ENCODE measurements around the gene TCF3. TPM values are rescaled to one million over a fixed set of nuclear protein-coding genes. Genes with fewer than 3 reads are reported as not detected.
"Not testable (repeated sequence)": the region's sequence is repeated elsewhere in the genome, so short reads cannot be mapped to it uniquely, and the experiment has no call there.

Gene TCF3
- total RNA-seq (73.5 TPM), polyA plus RNA-seq (ENCODE audit: insufficient read depth in 1 of 8, insufficient read length in 8 of 8, low replicate concordance in 1 of 8) (100 to 1,000 TPM; 111 to 153 (median 127) TPM)
- long read RNA-seq, donor 1, transcript TCF3-210 (9 exons, 986 nt): major isoform, 7 of 18 reads
- long read RNA-seq, donor 1, partial matches to known transcripts: 11 of 18 reads
- long read RNA-seq, donor 1, other reads (novel, unspliced or antisense): 0 of 18 reads
- long read RNA-seq, donor 2, partial matches to known transcripts: 0 of 1 reads
- long read RNA-seq, donor 2, other reads (novel, unspliced or antisense): 0 of 1 reads
- long read RNA-seq, donor 3, full-length matches to known transcripts: 12 of 27 reads
- long read RNA-seq, donor 3, partial matches to known transcripts: 15 of 27 reads
- long read RNA-seq, donor 3, other reads (novel, unspliced or antisense): 0 of 27 reads
- long read RNA-seq, donor 4, partial matches to known transcripts: 20 of 27 reads
- long read RNA-seq, donor 4, other reads (novel, unspliced or antisense): 0 of 27 reads
- long read RNA-seq, donor 5, full-length matches to known transcripts: 15 of 44 reads
- long read RNA-seq, donor 5, partial matches to known transcripts: 29 of 44 reads
- long read RNA-seq, donor 5, other reads (novel, unspliced or antisense): 0 of 44 reads
- long read RNA-seq, donor 6, full-length matches to known transcripts: 21 of 21 reads
- long read RNA-seq, donor 6, partial matches to known transcripts: 0 of 21 reads
- long read RNA-seq, donor 6, other reads (novel, unspliced or antisense): 0 of 21 reads
- long read RNA-seq, donor 7, full-length matches to known transcripts: 5 of 18 reads
- long read RNA-seq, donor 7, partial matches to known transcripts: 13 of 18 reads
- long read RNA-seq, donor 7, other reads (novel, unspliced or antisense): 0 of 18 reads
- long read RNA-seq, donor 8, partial matches to known transcripts: 6 of 8 reads
- long read RNA-seq, donor 8, other reads (novel, unspliced or antisense): 0 of 8 reads
- long read RNA-seq, donor 9, partial matches to known transcripts: 19 of 24 reads
- long read RNA-seq, donor 9, other reads (novel, unspliced or antisense): 0 of 24 reads
- long read RNA-seq, donor 10, full-length matches to known transcripts: 12 of 39 reads
- long read RNA-seq, donor 10, partial matches to known transcripts: 27 of 39 reads
- long read RNA-seq, donor 10, other reads (novel, unspliced or antisense): 0 of 39 reads
- long read RNA-seq, donor 11, full-length matches to known transcripts: 9 of 9 reads
- long read RNA-seq, donor 11, partial matches to known transcripts: 0 of 9 reads
- long read RNA-seq, donor 11, other reads (novel, unspliced or antisense): 0 of 9 reads

DNA sequence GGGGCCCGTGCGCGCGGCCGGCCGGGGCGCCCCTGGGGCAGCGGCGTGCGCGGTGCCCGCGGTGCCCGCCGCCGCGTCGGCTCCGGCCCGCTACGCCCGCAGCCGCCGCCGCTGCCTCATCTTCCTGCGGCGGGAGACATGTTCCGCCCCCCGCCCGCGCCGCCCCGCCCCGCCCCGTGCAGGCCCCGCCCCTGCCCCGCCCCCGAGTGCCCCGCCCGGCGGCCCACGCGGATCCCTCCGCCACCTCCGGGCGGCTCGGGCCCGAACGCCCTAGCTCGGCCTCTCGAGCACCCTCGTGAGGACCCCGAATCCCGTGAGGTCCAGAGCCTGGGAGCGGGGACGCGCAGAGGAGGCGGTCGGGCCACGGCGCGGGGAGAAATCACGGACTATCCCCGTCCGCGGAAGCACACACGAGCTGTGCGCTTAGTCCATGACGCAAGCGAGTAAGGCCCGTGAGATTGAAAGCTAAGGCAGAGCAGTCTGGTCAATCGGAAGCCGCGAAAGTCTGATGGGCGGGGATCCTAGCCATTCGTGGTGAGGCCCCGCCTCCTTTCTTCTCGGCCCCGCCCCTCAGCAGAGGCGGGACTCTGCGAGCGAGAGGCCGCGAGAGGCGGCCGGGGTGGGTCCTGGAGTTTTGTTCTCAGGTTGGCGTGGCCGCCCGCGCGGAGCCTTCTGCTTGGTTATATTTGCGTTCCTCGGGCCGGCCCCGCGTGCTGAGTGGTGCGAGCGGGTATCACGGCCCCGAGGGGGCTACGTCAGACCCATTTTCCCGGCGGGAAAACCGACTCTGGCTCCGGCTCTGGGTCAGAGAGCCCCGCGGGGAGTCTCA is at the start of gene TCF3:
TSS of gene TCF3 (minus strand) at position 145 of the 829 bp plus-strand sequence. CDS start 2,367 bp downstream, outside the sequence.
- WGBS (ENCODE audit: insufficient coverage): under 1% methylated on average over 91 of the region's 107 CpGs

DNA sequence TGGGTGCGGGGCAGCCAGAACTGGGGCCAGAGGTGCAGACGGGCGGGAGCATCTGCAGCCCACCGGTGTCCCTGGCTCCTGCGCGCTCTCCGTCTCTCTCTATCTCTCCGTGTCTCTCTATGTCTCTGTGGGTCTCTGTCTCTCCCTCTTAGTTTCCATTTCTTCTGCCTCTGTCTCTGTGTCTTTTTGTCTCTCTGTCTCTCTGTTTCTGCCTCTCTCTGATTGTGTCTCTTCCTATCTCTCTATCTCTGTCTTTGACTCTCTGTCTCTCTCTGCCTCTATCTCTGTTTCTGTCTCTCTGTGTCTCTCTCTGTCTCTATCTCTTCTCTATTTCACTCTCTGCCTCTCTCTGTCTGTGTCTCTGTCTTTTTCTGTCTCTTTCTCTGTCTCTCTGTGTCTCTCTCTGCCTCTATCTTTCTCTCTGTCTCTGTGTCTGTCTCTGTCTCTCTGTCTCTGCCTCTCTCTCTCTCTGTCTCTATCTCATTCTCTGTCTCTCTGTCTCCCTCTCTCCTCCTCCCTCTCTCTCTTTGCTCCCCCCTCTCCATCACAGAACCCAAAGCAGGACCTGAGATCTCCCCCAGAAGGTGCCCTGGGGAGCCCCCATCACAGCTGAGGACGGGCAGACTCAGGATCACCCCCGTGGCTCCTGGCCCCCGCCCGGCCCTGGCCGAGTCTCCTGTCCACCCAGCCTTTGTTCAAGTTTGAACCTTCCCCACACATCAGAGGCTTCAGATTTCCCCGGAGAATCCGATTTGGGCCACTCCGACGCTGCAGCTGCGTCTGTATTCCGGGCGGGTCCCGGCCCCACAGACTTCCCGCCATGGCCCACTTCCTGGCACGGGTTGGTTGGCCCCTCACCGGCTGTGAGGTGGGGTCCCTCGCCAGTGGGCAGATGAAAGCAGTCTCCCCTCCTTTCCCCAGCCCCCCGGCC is 48.6 kb upstream of the TCF3 start:
- peaks cover 40% of the 10 kb centered on the region for H3K27me3 ChIP-seq (ENCODE audit: control insufficient read depth, insufficient read depth, low read length)

More for the DNA sequence above, at the start of gene TCF3:
- DNase-seq: peak; percentile 100
- Histone ChIP-seq H3K27me3 (ENCODE audit: control insufficient read depth, insufficient read depth, low read length) (no peaks in the 10 kb centered on the region), H3K4me1 (ENCODE audit: control insufficient read depth, insufficient read depth, low read length) (peaks cover 30% of the 10 kb centered on the region), H3K27ac (ENCODE audit: low read length) (peak within 1 kb of the TSS; percentile 98), H3K4me3 (ENCODE audit: low read length) (peak within 1 kb of the TSS; percentile 78), H3K9me3 (replicated peaks; ENCODE audit: control insufficient read depth, low read depth, low read length) (no peaks in the 10 kb centered on the region), H3K36me3 (ENCODE audit: control insufficient read depth, insufficient read depth, low read length) (peaks cover 25% of the 10 kb centered on the region)

DNA sequence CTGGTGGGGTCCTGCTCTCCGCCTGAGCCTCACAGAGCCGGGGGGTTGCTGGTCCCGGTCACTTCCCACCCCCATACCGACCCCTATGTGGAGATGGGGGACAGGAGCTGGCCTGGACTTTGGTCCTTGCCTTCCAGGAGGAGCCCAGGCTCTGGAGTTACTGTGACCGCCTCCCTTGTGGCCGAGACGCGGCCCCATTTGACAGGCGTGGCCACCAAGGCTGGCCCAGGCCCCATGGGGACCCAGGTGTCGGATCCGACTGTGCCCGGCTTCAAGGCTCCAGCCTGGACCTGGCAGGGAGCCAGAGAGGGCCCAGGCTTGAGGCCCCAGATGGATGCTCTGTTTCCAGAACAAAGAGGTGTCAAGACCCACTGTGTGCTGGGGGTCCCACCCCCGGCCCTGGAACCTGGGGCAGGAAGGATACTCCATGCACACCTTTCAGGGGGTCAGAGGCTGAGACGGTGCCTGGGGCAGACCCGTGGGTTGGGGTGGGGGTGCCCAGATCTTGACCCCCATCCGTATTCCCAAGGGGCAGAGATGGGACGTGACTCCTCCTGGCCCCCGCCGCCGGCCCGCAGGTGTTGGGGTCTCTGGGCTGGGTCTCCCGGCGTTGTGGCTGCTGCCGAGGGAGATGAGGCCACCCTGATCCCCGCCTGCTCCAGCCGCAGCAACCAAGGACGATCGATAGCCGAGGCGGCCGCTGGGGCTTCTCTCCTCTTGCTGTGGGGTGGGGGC is 47.8 kb upstream of the TCF3 start:
- peaks cover 4% of the 10 kb centered on the region for H3K9me3 ChIP-seq (replicated peaks; ENCODE audit: control insufficient read depth, low read depth, low read length)
- DNase-seq: no peak
- no peak overlapping the region for H3K4me3 ChIP-seq (ENCODE audit: low read length)
- WGBS (ENCODE audit: insufficient coverage): 42% methylated on average over 18 of the region's 31 CpGs
- no peaks in the 10 kb centered on the region for H3K4me1 ChIP-seq (ENCODE audit: control insufficient read depth, insufficient read depth, low read length)
- H3K36me3 ChIP-seq (ENCODE audit: control insufficient read depth, insufficient read depth, low read length): no peaks in the 10 kb centered on the region
- no peak overlapping the region for H3K27ac ChIP-seq (ENCODE audit: low read length)
- H3K27me3 ChIP-seq (ENCODE audit: control insufficient read depth, insufficient read depth, low read length): peaks cover 40% of the 10 kb centered on the region

More for the DNA sequence above, 48.6 kb upstream of the TCF3 start:
- H3K9me3 ChIP-seq (replicated peaks; ENCODE audit: control insufficient read depth, low read depth, low read length): no peaks in the 10 kb centered on the region
- DNase-seq: no peak
- H3K36me3 ChIP-seq (ENCODE audit: control insufficient read depth, insufficient read depth, low read length): no peaks in the 10 kb centered on the region
- WGBS (ENCODE audit: insufficient coverage): 24% methylated on average over 15 of the region's 26 CpGs
- H3K4me3 ChIP-seq (ENCODE audit: low read length): no peak overlapping the region
- no peaks in the 10 kb centered on the region for H3K4me1 ChIP-seq (ENCODE audit: control insufficient read depth, insufficient read depth, low read length)
- H3K27ac ChIP-seq (ENCODE audit: low read length): no peak overlapping the region

DNA sequence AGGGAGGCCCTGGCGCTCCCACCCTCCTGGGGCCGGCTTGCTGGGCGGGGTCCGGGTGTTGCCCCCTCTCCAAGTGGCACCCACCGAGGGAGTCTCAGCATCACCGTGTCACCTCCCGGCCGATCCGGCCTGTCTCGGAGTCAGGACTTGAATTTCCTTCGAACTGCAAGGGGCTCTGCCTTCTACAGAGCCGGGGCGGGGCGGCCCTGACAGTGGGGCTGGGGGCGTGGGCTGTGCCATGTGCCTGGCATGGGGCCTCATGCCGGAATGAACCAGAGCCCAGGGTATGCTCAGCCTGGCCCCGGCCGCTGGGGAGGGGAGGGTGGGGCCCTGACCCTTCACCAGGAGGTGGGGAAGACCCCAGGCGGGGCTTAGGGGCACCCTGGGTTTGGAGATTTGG is 47.0 kb upstream of the TCF3 start:
- 84% methylated on average over 17 of the region's 19 CpGs for WGBS (ENCODE audit: insufficient coverage)
- Histone ChIP-seq H3K4me3 (ENCODE audit: low read length) (no peak overlapping the region), H3K4me1 (ENCODE audit: control insufficient read depth, insufficient read depth, low read length) (no peaks in the 10 kb centered on the region), H3K27me3 (ENCODE audit: control insufficient read depth, insufficient read depth, low read length) (peaks cover 42% of the 10 kb centered on the region), H3K36me3 (ENCODE audit: control insufficient read depth, insufficient read depth, low read length) (no peaks in the 10 kb centered on the region), H3K27ac (ENCODE audit: low read length) (no peak overlapping the region), H3K9me3 (replicated peaks; ENCODE audit: control insufficient read depth, low read depth, low read length) (peaks cover 5% of the 10 kb centered on the region)
- DNase-seq: no peak

DNA sequence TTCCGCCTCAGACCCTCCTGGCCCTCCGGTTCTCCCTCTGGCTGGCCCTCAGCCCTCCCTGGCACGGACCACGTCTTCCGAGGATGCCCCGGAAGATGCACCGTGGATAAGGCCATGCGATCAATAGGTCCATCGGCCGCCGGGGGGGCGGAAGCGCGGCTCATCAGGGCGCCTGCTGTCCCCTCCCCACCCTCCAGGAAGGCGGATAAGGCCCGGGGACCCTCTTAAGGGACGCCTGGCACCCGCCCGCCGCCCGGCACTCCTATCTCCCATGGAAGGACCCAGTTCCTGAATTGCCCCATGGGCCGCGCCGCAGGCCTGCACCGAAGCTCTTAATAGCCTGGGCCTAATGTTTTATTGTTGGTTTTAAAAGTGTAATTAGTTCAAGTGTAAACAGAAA is 46.2 kb upstream of the TCF3 start:
- no peak for DNase-seq
- Histone ChIP-seq H3K27me3 (ENCODE audit: control insufficient read depth, insufficient read depth, low read length) (peaks cover 46% of the 10 kb centered on the region), H3K4me3 (ENCODE audit: low read length) (no peak overlapping the region), H3K27ac (ENCODE audit: low read length) (no peak overlapping the region), H3K9me3 (replicated peaks; ENCODE audit: control insufficient read depth, low read depth, low read length) (peaks cover 5% of the 10 kb centered on the region), H3K36me3 (ENCODE audit: control insufficient read depth, insufficient read depth, low read length) (no peaks in the 10 kb centered on the region), H3K4me1 (ENCODE audit: control insufficient read depth, insufficient read depth, low read length) (no peaks in the 10 kb centered on the region)
- 80% methylated on average over 24 of the region's 26 CpGs for WGBS (ENCODE audit: insufficient coverage)

DNA sequence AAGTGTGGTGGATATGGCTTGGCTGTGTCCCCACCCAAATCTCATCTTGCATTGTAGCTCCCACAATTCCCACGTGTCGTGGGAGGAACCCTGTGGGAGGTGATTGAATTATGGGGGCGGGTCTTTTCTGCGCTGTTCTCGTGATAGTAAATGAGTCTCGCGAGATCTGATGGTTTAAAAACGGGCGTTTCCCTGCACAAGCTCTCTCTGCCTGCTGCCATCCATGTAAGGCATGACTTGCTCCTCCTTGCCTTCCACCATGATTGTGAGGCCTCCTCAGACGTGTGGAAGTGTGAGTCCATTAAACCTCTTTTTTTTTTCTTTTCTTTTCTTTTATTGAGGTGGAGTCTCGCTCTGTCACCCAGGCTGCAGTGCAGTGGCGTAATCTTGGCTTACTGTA is 43.1 kb upstream of the TCF3 start:
- H3K27ac ChIP-seq (ENCODE audit: low read length); H3K4me3 ChIP-seq (ENCODE audit: low read length); H3K9me3 ChIP-seq (replicated peaks; ENCODE audit: control insufficient read depth, low read depth, low read length); DNase-seq; H3K36me3 ChIP-seq (ENCODE audit: control insufficient read depth, insufficient read depth, low read length): not testable (repeated sequence)
- Histone ChIP-seq H3K4me1 (ENCODE audit: control insufficient read depth, insufficient read depth, low read length) (peaks cover 13% of the 10 kb centered on the region), H3K27me3 (ENCODE audit: control insufficient read depth, insufficient read depth, low read length) (peaks cover 57% of the 10 kb centered on the region)
- 95% methylated on average over 9 of the region's 12 CpGs for WGBS (ENCODE audit: insufficient coverage)

DNA sequence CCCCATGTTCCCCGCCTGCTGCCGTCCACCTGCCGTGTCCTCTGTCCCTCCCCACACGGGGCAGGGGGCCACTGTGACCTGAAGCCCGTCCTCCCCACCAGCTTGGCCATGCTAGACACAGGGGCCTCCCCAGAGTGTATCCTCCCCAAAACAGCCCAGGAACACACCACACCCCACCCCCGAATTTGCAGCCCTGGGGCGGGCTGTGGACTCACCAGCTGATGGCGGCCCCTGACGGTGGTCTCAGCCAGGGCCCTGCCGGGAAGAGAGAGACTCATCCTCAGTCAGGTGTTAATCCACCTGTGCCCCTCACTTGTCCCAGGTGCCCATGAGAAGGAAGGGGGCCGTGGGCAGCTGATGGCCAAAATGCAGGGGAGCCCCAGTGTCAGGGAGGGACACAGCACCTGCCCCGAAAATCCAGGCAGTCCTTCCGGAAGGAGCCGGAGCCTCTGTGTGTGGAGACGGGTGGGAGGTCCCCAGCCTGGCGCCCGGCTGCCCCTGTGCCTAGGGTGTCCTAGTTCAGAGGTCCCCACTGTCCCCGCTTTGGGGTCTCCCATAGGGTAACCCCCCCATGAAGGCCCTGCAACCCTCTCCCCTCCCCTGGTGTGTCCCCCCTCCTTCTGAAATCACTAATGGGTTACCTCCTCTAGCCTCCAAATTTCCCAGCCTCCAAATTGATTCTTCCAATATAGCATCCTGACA is 39.3 kb upstream of the TCF3 start:
- Histone ChIP-seq H3K4me1 (ENCODE audit: control insufficient read depth, insufficient read depth, low read length) (peaks cover 13% of the 10 kb centered on the region), H3K27ac (ENCODE audit: low read length) (no peak overlapping the region), H3K27me3 (ENCODE audit: control insufficient read depth, insufficient read depth, low read length) (peaks cover 60% of the 10 kb centered on the region), H3K9me3 (replicated peaks; ENCODE audit: control insufficient read depth, low read depth, low read length) (peaks cover 5% of the 10 kb centered on the region), H3K36me3 (ENCODE audit: control insufficient read depth, insufficient read depth, low read length) (no peaks in the 10 kb centered on the region), H3K4me3 (ENCODE audit: low read length) (no peak overlapping the region)
- 27% methylated on average over 8 of the region's 18 CpGs for WGBS (ENCODE audit: insufficient coverage)
- DNase-seq: no peak
